ENCODE results near the gene DISC1. TPM values are rescaled to one million over a fixed set of nuclear protein-coding genes. Genes with fewer than 3 reads are reported as not detected.

Gene DISC1
- total and polyA plus RNA-seq, 2 experiments from 2014 or later = 2.1 to 6.5 TPM

DNA sequence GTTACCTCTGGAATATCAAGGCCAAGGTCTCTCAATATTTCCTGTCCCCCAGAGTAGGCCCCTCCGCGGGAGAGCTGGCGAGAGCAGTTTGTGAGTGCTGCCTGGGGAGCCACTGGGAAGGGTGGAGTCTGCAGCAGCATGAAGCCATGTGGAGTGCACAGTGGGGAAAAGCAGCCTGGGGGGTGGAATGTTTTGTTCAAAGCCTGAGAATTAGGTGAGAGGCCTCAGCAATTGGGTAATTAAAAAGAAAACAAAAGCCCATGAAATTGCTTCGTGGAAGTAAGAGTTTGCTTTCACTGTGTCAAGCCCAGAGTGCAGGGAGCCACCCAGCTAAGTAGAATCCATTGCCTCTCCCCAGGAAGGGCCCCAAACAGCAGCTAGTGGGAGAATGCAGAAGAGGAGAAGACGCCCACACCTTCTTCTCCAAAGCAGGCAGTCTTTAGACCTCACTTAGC, 30.2 kb upstream of the DISC1 start:
- H3K27me3 Mint-ChIP-seq (ENCODE audit: insufficient read depth, low read depth, poor library complexity) = peaks cover 2% of the 10 kb centered on the region
- H3K4me3 Mint-ChIP-seq = no peak overlapping the region
- Histone ChIP-seq H4K20me1 (replicated peaks; ENCODE audit: insufficient read depth) (no peaks in the 10 kb centered on the region), H3K27ac (ENCODE audit: low read depth) (no peak overlapping the region), H3K4me3 (no peak overlapping the region), H3K4me1 (ENCODE audit: insufficient read depth) (peaks cover 3% of the 10 kb centered on the region; the same call in 1 of the 2 replicates), H3F3A (replicated peaks; ENCODE audit: low read depth) (no peaks in the 10 kb centered on the region), H3K79me2 (replicated peaks; ENCODE audit: insufficient read depth) (no peaks in the 10 kb centered on the region), H3K27me3 (ENCODE audit: insufficient read depth) (no peaks in the 10 kb centered on the region), H3K9me2 (ENCODE audit: insufficient read depth) (no peaks in the 10 kb centered on the region), H3K36me3 (ENCODE audit: insufficient read depth) (no peaks in the 10 kb centered on the region), H2AFZ (peak overlapping the region; percentile 72), H3K4me2 (no peak overlapping the region)
- TF ChIP-seq CTCF (conservative IDR thresholded peaks at IDR 0.05; ENCODE audit: low read depth in 2 of 2) = no peak
- TF ChIP-seq, protein P1, sequence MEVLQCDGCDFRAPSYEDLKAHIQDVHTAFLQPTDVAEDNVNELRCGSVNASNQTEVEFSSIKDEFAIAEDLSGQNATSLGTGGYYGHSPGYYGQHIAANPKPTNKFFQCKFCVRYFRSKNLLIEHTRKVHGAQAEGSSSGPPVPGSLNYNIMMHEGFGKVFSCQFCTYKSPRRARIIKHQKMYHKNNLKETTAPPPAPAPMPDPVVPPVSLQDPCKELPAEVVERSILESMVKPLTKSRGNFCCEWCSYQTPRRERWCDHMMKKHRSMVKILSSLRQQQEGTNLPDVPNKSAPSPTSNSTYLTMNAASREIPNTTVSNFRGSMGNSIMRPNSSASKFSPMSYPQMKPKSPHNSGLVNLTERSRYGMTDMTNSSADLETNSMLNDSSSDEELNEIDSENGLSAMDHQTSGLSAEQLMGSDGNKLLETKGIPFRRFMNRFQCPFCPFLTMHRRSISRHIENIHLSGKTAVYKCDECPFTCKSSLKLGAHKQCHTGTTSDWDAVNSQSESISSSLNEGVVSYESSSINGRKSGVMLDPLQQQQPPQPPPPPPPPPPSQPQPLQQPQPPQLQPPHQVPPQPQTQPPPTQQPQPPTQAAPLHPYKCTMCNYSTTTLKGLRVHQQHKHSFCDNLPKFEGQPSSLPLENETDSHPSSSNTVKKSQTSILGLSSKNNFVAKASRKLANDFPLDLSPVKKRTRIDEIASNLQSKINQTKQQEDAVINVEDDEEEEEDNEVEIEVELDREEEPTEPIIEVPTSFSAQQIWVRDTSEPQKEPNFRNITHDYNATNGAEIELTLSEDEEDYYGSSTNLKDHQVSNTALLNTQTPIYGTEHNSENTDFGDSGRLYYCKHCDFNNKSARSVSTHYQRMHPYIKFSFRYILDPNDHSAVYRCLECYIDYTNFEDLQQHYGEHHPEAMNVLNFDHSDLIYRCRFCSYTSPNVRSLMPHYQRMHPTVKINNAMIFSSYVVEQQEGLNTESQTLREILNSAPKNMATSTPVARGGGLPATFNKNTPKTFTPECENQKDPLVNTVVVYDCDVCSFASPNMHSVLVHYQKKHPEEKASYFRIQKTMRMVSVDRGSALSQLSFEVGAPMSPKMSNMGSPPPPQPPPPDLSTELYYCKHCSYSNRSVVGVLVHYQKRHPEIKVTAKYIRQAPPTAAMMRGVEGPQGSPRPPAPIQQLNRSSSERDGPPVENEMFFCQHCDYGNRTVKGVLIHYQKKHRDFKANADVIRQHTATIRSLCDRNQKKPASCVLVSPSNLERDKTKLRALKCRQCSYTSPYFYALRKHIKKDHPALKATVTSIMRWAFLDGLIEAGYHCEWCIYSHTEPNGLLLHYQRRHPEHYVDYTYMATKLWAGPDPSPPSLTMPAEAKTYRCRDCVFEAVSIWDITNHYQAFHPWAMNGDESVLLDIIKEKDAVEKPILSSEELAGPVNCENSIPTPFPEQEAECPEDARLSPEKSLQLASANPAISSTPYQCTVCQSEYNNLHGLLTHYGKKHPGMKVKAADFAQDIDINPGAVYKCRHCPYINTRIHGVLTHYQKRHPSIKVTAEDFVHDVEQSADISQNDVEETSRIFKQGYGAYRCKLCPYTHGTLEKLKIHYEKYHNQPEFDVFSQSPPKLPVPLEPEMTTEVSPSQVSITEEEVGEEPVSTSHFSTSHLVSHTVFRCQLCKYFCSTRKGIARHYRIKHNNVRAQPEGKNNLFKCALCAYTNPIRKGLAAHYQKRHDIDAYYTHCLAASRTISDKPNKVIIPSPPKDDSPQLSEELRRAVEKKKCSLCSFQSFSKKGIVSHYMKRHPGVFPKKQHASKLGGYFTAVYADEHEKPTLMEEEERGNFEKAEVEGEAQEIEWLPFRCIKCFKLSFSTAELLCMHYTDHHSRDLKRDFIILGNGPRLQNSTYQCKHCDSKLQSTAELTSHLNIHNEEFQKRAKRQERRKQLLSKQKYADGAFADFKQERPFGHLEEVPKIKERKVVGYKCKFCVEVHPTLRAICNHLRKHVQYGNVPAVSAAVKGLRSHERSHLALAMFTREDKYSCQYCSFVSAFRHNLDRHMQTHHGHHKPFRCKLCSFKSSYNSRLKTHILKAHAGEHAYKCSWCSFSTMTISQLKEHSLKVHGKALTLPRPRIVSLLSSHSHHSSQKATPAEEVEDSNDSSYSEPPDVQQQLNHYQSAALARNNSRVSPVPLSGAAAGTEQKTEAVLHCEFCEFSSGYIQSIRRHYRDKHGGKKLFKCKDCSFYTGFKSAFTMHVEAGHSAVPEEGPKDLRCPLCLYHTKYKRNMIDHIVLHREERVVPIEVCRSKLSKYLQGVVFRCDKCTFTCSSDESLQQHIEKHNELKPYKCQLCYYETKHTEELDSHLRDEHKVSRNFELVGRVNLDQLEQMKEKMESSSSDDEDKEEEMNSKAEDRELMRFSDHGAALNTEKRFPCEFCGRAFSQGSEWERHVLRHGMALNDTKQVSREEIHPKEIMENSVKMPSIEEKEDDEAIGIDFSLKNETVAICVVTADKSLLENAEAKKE (CRISPR knock-in tag; IDR thresholded peaks at IDR 0.05) = no peak
- no peak for TF ChIP-seq STAT1 (IDR thresholded peaks at IDR 0.05; ENCODE audit: unreplicated experiment)
- TF ChIP-seq EZH2phosphoT487 (IDR thresholded peaks at IDR 0.05; ENCODE audit: unreplicated experiment) = no peak
- no peak for TF ChIP-seq ZNF114 (CRISPR knock-in tag; IDR thresholded peaks at IDR 0.05)
- ATAC-seq (peak; percentile 78), DNase-seq (ENCODE audit: low spot score) (no peak)
- H3K4me1 Mint-ChIP-seq = peaks cover 15% of the 10 kb centered on the region; the same call in 2 of the 3 replicates
- no peaks in the 10 kb centered on the region for H3K36me3 Mint-ChIP-seq (ENCODE audit: low read depth)
- no peak overlapping the region for H3K27ac Mint-ChIP-seq
- no peaks in the 10 kb centered on the region for H3K9me3 Mint-ChIP-seq
